Erythroblast (primary cell): ENCODE data around the gene OR51B6.

Experiments used
- GATA1 ChIP-seq: IDR thresholded peaks from 2 replicates; pipeline ENCODE4 v1.6.1; 2011; ENCODE audit warnings: low read depth, mild to moderate bottlenecking, control low read depth, low read length, moderate library complexity
- POLR2A ChIP-seq: IDR thresholded peaks from 2 replicates; pipeline ENCODE4 v1.6.1; 2011; ENCODE audit warnings: mild to moderate bottlenecking, low read length

GRCh38 chr11:5324197-5324596, 27.1 kb upstream of the OR51B6 start, which contains the start of gene OR51B2:
- TF ChIP-seq POLR2A (no peak), GATA1 (no peak)
